Measurements from ENCODE around the gene COL23A1.

COL23A1 gene

GRCh38 chr5:178234121-178234749, 356.0 kb downstream of the COL23A1 start:
- Histone ChIP-seq H3K4me1 (peaks cover 6 to 45% (median 27%) of the 10 kb centered on the region in 4 donors), H3K4me3 (no peak overlapping the region), H3K27me3 (no peaks in the 10 kb centered on the region), H3K36me3 (peaks cover 8 to 16% (median 10%) of the 10 kb centered on the region in 3 donors), H3K27ac (no peak overlapping the region), H3K9me3 (no peaks in the 10 kb centered on the region)
- no peak for TF ChIP-seq CTCF (IDR thresholded peaks at IDR 0.05)
- DNase-seq: no peak
- intact Hi-C loops (cut with DNase I; ENCODE audit: low total_unique reads): no loop called here

- H3K4me3 ChIP-seq: peak overlapping the region; percentile 61 to 62
- no peak for DNase-seq
- H3K27ac ChIP-seq: peak overlapping the region; percentile 93 to 97
- intact Hi-C loops (cut with DNase I; ENCODE audit: low total_unique reads): no loop called here
- H3K9me3 ChIP-seq: no peaks in the 10 kb centered on the region
- no peaks in the 10 kb centered on the region for H3K27me3 ChIP-seq
- no peak for TF ChIP-seq CTCF (IDR thresholded peaks at IDR 0.05)
- H3K36me3 ChIP-seq: peaks cover 9 to 29% (median 23%) of the 10 kb centered on the region in 3 donors
- H3K4me1 ChIP-seq: peaks cover 6 to 41% (median 27%) of the 10 kb centered on the region in 4 donors
Observed at GRCh38 chr5:178232920-178233429, 357.2 kb downstream of the COL23A1 start.

DNA sequence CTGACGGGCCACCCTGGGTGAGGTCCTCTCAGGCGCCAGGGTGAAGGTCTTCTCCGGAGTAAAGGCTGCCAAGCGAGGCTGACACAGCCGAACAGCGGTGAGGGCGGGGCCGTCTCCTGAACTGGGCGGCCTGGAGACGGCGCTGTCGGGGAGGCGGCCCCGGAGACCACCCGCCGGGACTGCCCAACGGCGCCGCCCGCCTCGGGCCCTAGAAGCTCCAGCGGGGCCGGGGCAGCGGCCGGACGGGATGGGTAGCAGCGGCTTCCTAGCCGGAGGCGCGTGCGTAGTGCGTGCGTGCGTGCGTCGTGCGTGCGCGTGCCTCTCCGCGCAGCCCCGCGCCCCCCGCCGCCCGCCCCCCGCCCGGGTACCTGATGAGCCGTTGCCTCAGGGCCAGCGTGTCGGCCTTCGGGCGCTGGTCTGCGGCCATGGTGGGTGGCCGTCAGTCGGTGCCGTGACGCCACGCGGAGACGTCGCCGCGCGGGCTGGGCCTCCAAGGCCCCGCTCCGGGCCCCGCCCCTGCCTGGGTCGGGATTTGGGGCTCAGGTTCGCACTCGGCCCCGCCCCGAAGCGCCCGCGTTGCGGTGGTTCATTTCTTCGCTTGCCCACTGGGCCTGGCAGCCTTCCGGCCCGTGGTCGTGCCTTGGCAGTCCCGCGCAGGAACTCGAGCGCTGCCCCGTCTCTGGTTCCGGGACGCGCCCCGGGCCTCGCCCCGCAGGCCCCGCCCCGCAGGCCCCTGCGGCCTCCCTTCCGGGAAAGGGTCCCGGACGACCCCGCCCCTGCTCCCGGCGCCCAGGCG, 357.9 kb downstream of the COL23A1 start, which contains the start of gene PHYKPL:
Gene PHYKPL (minus strand): TSS at position 679 of the 796 bp plus-strand sequence. CDS start 252 bp downstream, at position 427.
- peaks cover 9 to 35% (median 29%) of the 10 kb centered on the region in 3 donors for H3K36me3 ChIP-seq
- H3K4me1 ChIP-seq: peaks cover 6 to 40% (median 27%) of the 10 kb centered on the region in 4 donors
- H3K27me3 ChIP-seq: no peaks in the 10 kb centered on the region
- no peaks in the 10 kb centered on the region for H3K9me3 ChIP-seq
- H3K27ac ChIP-seq: peak within 1 kb of the TSS; percentile 93 to 97
- peak within 1 kb of the TSS; percentile 61 to 62 for H3K4me3 ChIP-seq
- TF ChIP-seq CTCF (IDR thresholded peaks at IDR 0.05): no peak
- peak; percentile 56 to 84 for DNase-seq
- intact Hi-C loops (cut with DNase I; ENCODE audit: low total_unique reads): no loop called here

DNA sequence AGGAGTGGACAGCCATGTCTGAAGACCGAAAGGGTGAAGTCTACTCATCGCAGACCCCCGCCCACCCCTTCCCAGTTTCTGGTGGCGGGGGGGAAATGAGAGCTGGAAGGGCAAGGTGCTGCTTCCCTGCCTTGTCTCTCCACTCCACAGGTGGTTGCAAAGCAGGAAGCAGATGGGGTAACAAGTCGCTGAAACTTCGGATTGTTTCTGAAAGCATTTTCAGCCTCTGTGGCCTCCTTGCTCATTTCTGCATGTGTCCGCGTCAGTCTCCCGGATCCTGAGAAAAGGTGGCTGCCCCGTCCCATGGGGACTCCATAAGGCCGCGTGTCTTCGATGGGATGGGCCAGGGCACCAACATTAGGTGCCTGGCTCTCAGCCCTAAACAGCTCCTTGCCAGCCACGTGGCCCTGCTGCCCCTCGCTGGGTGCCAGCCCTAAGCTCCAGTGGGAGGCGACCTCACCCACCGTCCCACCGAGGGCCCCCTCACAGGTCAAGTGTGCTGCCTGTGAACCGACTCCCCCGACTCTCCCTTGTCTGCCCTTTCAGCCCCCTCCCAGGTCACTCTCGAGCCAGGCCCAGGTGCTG, 358.6 kb downstream of the COL23A1 start:
- intact Hi-C loops (cut with DNase I; ENCODE audit: low total_unique reads): no loop called here
- Histone ChIP-seq H3K4me1 (peaks cover 6 to 33% (median 25%) of the 10 kb centered on the region in 4 donors), H3K36me3 (peaks cover 9 to 42% (median 36%) of the 10 kb centered on the region in 3 donors), H3K9me3 (no peaks in the 10 kb centered on the region), H3K4me3 (peak overlapping the region; percentile 61 to 62), H3K27me3 (no peaks in the 10 kb centered on the region), H3K27ac (peak overlapping the region; percentile 93 to 97)
- peak in 1 of 2 donors; percentile 72 for DNase-seq
- TF ChIP-seq CTCF (IDR thresholded peaks at IDR 0.05): no peak

GRCh38 chr5:178230879-178231538, 359.2 kb downstream of the COL23A1 start:
- DNase-seq: no peak
- Histone ChIP-seq H3K27me3 (no peaks in the 10 kb centered on the region), H3K9me3 (no peaks in the 10 kb centered on the region), H3K4me1 (peaks cover 6 to 27% (median 24%) of the 10 kb centered on the region in 4 donors), H3K4me3 (peak overlapping the region; percentile 61 to 62), H3K36me3 (peaks cover 9 to 49% (median 42%) of the 10 kb centered on the region in 3 donors), H3K27ac (peak overlapping the region; percentile 93 to 97)
- TF ChIP-seq CTCF (IDR thresholded peaks at IDR 0.05): no peak
- intact Hi-C loops (cut with DNase I; ENCODE audit: low total_unique reads): no loop called here

Data from tibial artery (tissue), 4 donors.